Prostate gland (tissue), 2 donors: Measurements from ENCODE around the gene CCDC141. TPM values are rescaled to one million over a fixed set of nuclear protein-coding genes. Genes with fewer than 3 reads are reported as not detected.
"Not testable (repeated sequence)": the region's sequence is repeated elsewhere in the genome, so short reads cannot be mapped to it uniquely, and the experiment has no call there.

Experiments used
- DNase-seq: peaks from one replicate; pipeline ENCODE4 v3.0.0-alpha.2; 2019; ENCODE audit warnings: low spot score
- H3K27ac ChIP-seq, 2 donors: fragments of 200-600 bp; sonication (generic); 2 replicates each; pipeline ENCODE4 v1.5.1; 2017 to 2019
- H3K27me3 ChIP-seq: fragments of 200-600 bp; sonication (generic); replicated peaks from 2 replicates; pipeline ENCODE4 v1.5.1; 2019; ENCODE audit not compliant: insufficient read depth
- H3K36me3 ChIP-seq, 2 donors: fragments of 200-600 bp; sonication (generic); 1 replicate in 1 of 2; 2 replicates in 1 of 2; pipeline versions ENCODE4 v1.5.1 to v1.8.1; 2017 to 2019
- H3K4me1 ChIP-seq: fragments of 200-600 bp; sonication (generic); replicated peaks from 2 replicates; pipeline ENCODE4 v1.5.1; 2019
- H3K4me3 ChIP-seq, 2 donors: fragments of 200-600 bp; sonication (generic); 2 replicates each; pipeline ENCODE4 v1.5.1; 2017 to 2019
- H3K9me3 ChIP-seq: fragments of 200-600 bp; sonication (generic); 2 replicates; pipeline ENCODE4 v1.5.1; 2017
- CTCF ChIP-seq, 4 experiments: fragments of 200-600 bp in 2 of 4; fragments of 450-650 bp in 2 of 4; sonication (generic) in 2 of 4; IDR thresholded peaks; 1 replicate in 3 of 4; 2 replicates in 1 of 4; pipeline ENCODE4 v1.5.1; 2016 to 2019; ENCODE audit warnings: antibody characterized with exemption in 4 of 4, mild to moderate bottlenecking in 2 of 4, moderate library complexity in 2 of 4
- POLR2A ChIP-seq: fragments of 450-650 bp; IDR thresholded peaks from one replicate; pipeline ENCODE4 v1.6.1; 2016; ENCODE audit warnings: antibody characterized with exemption, mild to moderate bottlenecking
- POLR2AphosphoS5 ChIP-seq: sonication (generic); formaldehyde crosslinking; IDR thresholded peaks from one replicate; pipeline ENCODE4 v1.6.1; 2017; ENCODE audit warnings: antibody characterized with exemption
- WGBS: methylation state at CpG from one replicate; pipeline ENCODE4 v1.1.5; 2018; 5-methylcytosine and 5-hydroxymethylcytosine counted together
- intact Hi-C: fragments of 100-400 bp; cut with DNase I; formaldehyde crosslinking; loops from one replicate; pipeline ENCODE4 v1.14.2; 2022
- total RNA-seq, 2 donors: library from RNA; depleted of rRNA; stranded (reverse); fragments of >200 nt; gene quantifications; one replicate each; pipeline ENCODE4 v1.1.0, GENCODE V29; 2016

Gene CCDC141
- total RNA-seq, 2 donors from 2014 or later: 0.32 to 8.6 TPM

GRCh38 chr2:178994264-178994663 is 55.7 kb downstream of the CCDC141 start:
- Histone ChIP-seq H3K9me3 (no peaks in the 10 kb centered on the region), H3K36me3 (no peaks in the 10 kb centered on the region), H3K27ac (no peak overlapping the region), H3K4me1 (no peaks in the 10 kb centered on the region), H3K27me3 (no peaks in the 10 kb centered on the region), H3K4me3 (no peak overlapping the region)
- DNase-seq: no peak
- TF ChIP-seq POLR2AphosphoS5 (no peak), CTCF (IDR thresholded peaks at IDR 0.05) (no peak), POLR2A (no peak)
- WGBS: 64% methylated on average over 4 of the region's 4 CpGs
- intact Hi-C loops: no loop called here

GRCh38 chr2:178993788-178994187 is 56.1 kb downstream of the CCDC141 start:
- DNase-seq: no peak
- intact Hi-C loops: no loop called here
- Histone ChIP-seq H3K4me1 (no peaks in the 10 kb centered on the region), H3K4me3 (no peak overlapping the region), H3K9me3 (no peaks in the 10 kb centered on the region), H3K27ac (no peak overlapping the region), H3K36me3 (no peaks in the 10 kb centered on the region), H3K27me3 (no peaks in the 10 kb centered on the region)
- TF ChIP-seq POLR2AphosphoS5: no peak
- no peak for TF ChIP-seq POLR2A
- no peak for TF ChIP-seq CTCF (IDR thresholded peaks at IDR 0.05)
- 91% methylated on average over 2 of the region's 2 CpGs for WGBS

- H3K36me3 ChIP-seq, H3K9me3 ChIP-seq, H3K27ac ChIP-seq, DNase-seq, H3K27me3 ChIP-seq, H3K4me3 ChIP-seq, H3K4me1 ChIP-seq, intact Hi-C loops: not testable (repeated sequence)
- WGBS: 77% methylated on average over 3 of the region's 3 CpGs
Measured at GRCh38 chr2:178992719-178993118, 57.2 kb downstream of the CCDC141 start.

- TF ChIP-seq POLR2A: no peak
- WGBS: 73% methylated on average over 4 of the region's 4 CpGs
- no peaks in the 10 kb centered on the region for H3K4me1 ChIP-seq
- H3K27ac ChIP-seq: no peak overlapping the region
- H3K4me3 ChIP-seq: no peak overlapping the region
- intact Hi-C loops: no loop called here
- H3K27me3 ChIP-seq: no peaks in the 10 kb centered on the region
- no peaks in the 10 kb centered on the region for H3K36me3 ChIP-seq
- H3K9me3 ChIP-seq: no peaks in the 10 kb centered on the region
- no peak for DNase-seq
Measured at GRCh38 chr2:178990533-178991241, 59.2 kb downstream of the CCDC141 start.

- H3K4me1 ChIP-seq, intact Hi-C loops, H3K27ac ChIP-seq, H3K4me3 ChIP-seq, H3K9me3 ChIP-seq, DNase-seq, H3K27me3 ChIP-seq, H3K36me3 ChIP-seq: not testable (repeated sequence)
- WGBS: 80% methylated on average over 1 of the region's 1 CpG
Measured at GRCh38 chr2:178989424-178989823, 60.5 kb downstream of the CCDC141 start.

GRCh38 chr2:178982652-178983051 is 67.3 kb downstream of the CCDC141 start:
- not testable (repeated sequence) for H3K36me3 ChIP-seq
- WGBS: 79% methylated on average over 10 of the region's 10 CpGs

GRCh38 chr2:178980815-178981214 is 69.1 kb downstream of the CCDC141 start:
- intact Hi-C loops: no loop called here
- no peaks in the 10 kb centered on the region for H3K27me3 ChIP-seq
- TF ChIP-seq POLR2A (no peak), CTCF (IDR thresholded peaks at IDR 0.05) (no peak), POLR2AphosphoS5 (no peak)
- H3K9me3 ChIP-seq: no peaks in the 10 kb centered on the region
- H3K27ac ChIP-seq: no peak overlapping the region
- H3K36me3 ChIP-seq: no peaks in the 10 kb centered on the region
- H3K4me1 ChIP-seq: no peaks in the 10 kb centered on the region
- WGBS: 90% methylated on average over 2 of the region's 2 CpGs
- DNase-seq: no peak
- no peak overlapping the region for H3K4me3 ChIP-seq

More at GRCh38 chr2:178982652-178983051, 67.3 kb downstream of the CCDC141 start:
- H3K27me3 ChIP-seq, H3K4me3 ChIP-seq, intact Hi-C loops, DNase-seq, H3K4me1 ChIP-seq, H3K27ac ChIP-seq, H3K9me3 ChIP-seq: not testable (repeated sequence)
